Endodermal cell (in vitro differentiated cells): ENCODE measurements around the gene F2RL1. TPM values are rescaled to one million over a fixed set of nuclear protein-coding genes. Genes with fewer than 3 reads are reported as not detected.

Source experiments
- DNase-seq: peaks from one replicate; pipeline ENCODE4 v3.0.0-alpha.2; 2017
- H3K27ac ChIP-seq: 2 replicates; pipeline ENCODE4 v1.5.1; 2013; ENCODE audit warnings: mild to moderate bottlenecking, low read depth, low read length, moderate library complexity
- H3K27me3 ChIP-seq: 2 replicates; pipeline ENCODE4 v1.6.1; 2013; ENCODE audit warnings: mild to moderate bottlenecking, low read length, moderate library complexity; ENCODE audit not compliant: insufficient read depth, control insufficient read depth, poor library complexity, severe bottlenecking
- H3K36me3 ChIP-seq: 2 replicates; pipeline ENCODE4 v1.7.0; 2013; ENCODE audit warnings: mild to moderate bottlenecking, low read length, moderate library complexity; ENCODE audit not compliant: control insufficient read depth, insufficient read depth
- H3K4me1 ChIP-seq: one replicate; pipeline ENCODE4 v1.7.0; 2013; ENCODE audit warnings: low read length; ENCODE audit not compliant: control insufficient read depth, insufficient read depth
- H3K4me3 ChIP-seq: 2 replicates; pipeline ENCODE4 v1.5.1; 2013; ENCODE audit warnings: mild to moderate bottlenecking, low read length, moderate library complexity
- H3K9ac ChIP-seq: 2 replicates; pipeline ENCODE4 v1.6.1; 2013; ENCODE audit warnings: mild to moderate bottlenecking, low read length, moderate library complexity; ENCODE audit not compliant: poor library complexity, severe bottlenecking; ENCODE audit errors: extremely low read depth
- H3K9me3 ChIP-seq: 2 replicates; pipeline ENCODE4 v1.6.1; 2013; ENCODE audit warnings: mild to moderate bottlenecking, low read length, moderate library complexity; ENCODE audit not compliant: control insufficient read depth
- H3K27ac Mint-ChIP-seq: 2 replicates; pipeline ENCODE4 v1.8.0; 2020; ENCODE audit warnings: mixed read lengths
- H3K27me3 Mint-ChIP-seq: 2 replicates; pipeline ENCODE4 v1.8.0; 2021; ENCODE audit warnings: mild to moderate bottlenecking, mixed read lengths; ENCODE audit not compliant: insufficient read depth
- H3K36me3 Mint-ChIP-seq: 2 replicates; pipeline ENCODE4 v1.8.0; 2020; ENCODE audit warnings: low read depth, mixed read lengths
- H3K4me1 Mint-ChIP-seq: 2 replicates; pipeline ENCODE4 v1.8.0; 2020; ENCODE audit warnings: mixed read lengths
- H3K4me3 Mint-ChIP-seq: 2 replicates; pipeline ENCODE4 v1.8.0; 2020; ENCODE audit warnings: mild to moderate bottlenecking, moderate library complexity, mixed read lengths
- H3K9me3 Mint-ChIP-seq: 2 replicates; pipeline ENCODE4 v1.8.0; 2020; ENCODE audit warnings: mild to moderate bottlenecking, mixed read lengths
- CTCF ChIP-seq: fragments of 200-600 bp; sonication (generic); conservative IDR thresholded peaks from 2 replicates; pipeline ENCODE4 v1.5.0; 2021; ENCODE audit warnings: antibody characterized with exemption, mild to moderate bottlenecking
- WGBS, 2 experiments: methylation state at CpG; one replicate each; pipeline versions ENCODE4 v1.1.5 to v1.1.7; 2013; ENCODE audit warnings: missing lambda C conversion rate in 2 of 2, mixed read lengths in 1 of 2; ENCODE audit not compliant: insufficient coverage in 1 of 2, insufficient read length in 1 of 2; 5-methylcytosine and 5-hydroxymethylcytosine counted together
- total RNA-seq, 2 donors: library from RNA; stranded (reverse); fragmentation: NEBNext Ultra II Directional in 1 of 2; extraction: Animal tissue kit (Norgen Biotek cat#: 25700) in 1 of 2; gene quantifications; 2 replicates in 1 of 2; 3 replicates in 1 of 2; pipeline ENCODE4 v1.2.1, GENCODE V29; 2021

Gene F2RL1
- total RNA-seq, 2 donors from 2014 or later, result 13.4 to 18.2 TPM

- Histone ChIP-seq H3K27ac (no peak overlapping the region), H3K9ac (no peak overlapping the region), H3K27me3 (no peaks in the 10 kb centered on the region), H3K4me3 (no peak overlapping the region), H3K36me3 (no peaks in the 10 kb centered on the region), H3K9me3 (no peaks in the 10 kb centered on the region), H3K4me1 (no peaks in the 10 kb centered on the region)
- no peak overlapping the region for H3K4me3 Mint-ChIP-seq
- H3K4me1 Mint-ChIP-seq, result no peaks in the 10 kb centered on the region
- no peaks in the 10 kb centered on the region for H3K27me3 Mint-ChIP-seq
- DNase-seq, result no peak
- WGBS, 2 experiments, result 63% methylated on average over 1 of the region's 1 CpG; no CpG with 5 or more reads in 1 of the 2 experiments
- no peak for TF ChIP-seq CTCF
- H3K27ac Mint-ChIP-seq, result no peak overlapping the region
- H3K36me3 Mint-ChIP-seq, result no peaks in the 10 kb centered on the region
- no peaks in the 10 kb centered on the region for H3K9me3 Mint-ChIP-seq
Measured at GRCh38 chr5:76863001-76863400, 44.2 kb downstream of the F2RL1 start.

GRCh38 chr5:76866503-76866902, 47.7 kb downstream of the F2RL1 start:
- TF ChIP-seq CTCF, result no peak
- Histone ChIP-seq H3K4me1 (no peaks in the 10 kb centered on the region), H3K9ac (no peak overlapping the region), H3K27me3 (no peaks in the 10 kb centered on the region), H3K36me3 (no peaks in the 10 kb centered on the region), H3K27ac (no peak overlapping the region), H3K4me3 (no peak overlapping the region), H3K9me3 (no peaks in the 10 kb centered on the region)
- Mint-ChIP-seq H3K27ac (no peak overlapping the region), H3K27me3 (no peaks in the 10 kb centered on the region), H3K4me1 (peaks cover 21% of the 10 kb centered on the region), H3K9me3 (no peaks in the 10 kb centered on the region), H3K4me3 (no peak overlapping the region), H3K36me3 (no peaks in the 10 kb centered on the region)
- 83 to 93% methylated on average over 1 to 2 of the region's 2 CpGs for WGBS, 2 experiments
- no peak for DNase-seq

GRCh38 chr5:76867038-76867437, 48.2 kb downstream of the F2RL1 start:
- H3K4me3 ChIP-seq, result no peak overlapping the region
- no peak overlapping the region for H3K27ac ChIP-seq
- H3K9me3 Mint-ChIP-seq, result no peaks in the 10 kb centered on the region
- no peak overlapping the region for H3K4me3 Mint-ChIP-seq
- no peaks in the 10 kb centered on the region for H3K9me3 ChIP-seq
- H3K9ac ChIP-seq, result no peak overlapping the region
- H3K27ac Mint-ChIP-seq, result no peak overlapping the region
- WGBS, 2 experiments, result 93 to 96% methylated on average over 3 to 4 of the region's 4 CpGs
- H3K27me3 ChIP-seq, result no peaks in the 10 kb centered on the region
- no peak for DNase-seq
- H3K36me3 Mint-ChIP-seq, result no peaks in the 10 kb centered on the region
- peaks cover 21% of the 10 kb centered on the region for H3K4me1 Mint-ChIP-seq
- TF ChIP-seq CTCF, result no peak
- H3K4me1 ChIP-seq, result no peaks in the 10 kb centered on the region
- no peaks in the 10 kb centered on the region for H3K27me3 Mint-ChIP-seq
- no peaks in the 10 kb centered on the region for H3K36me3 ChIP-seq
